ENCODE data around the gene ARID1B.

DNA sequence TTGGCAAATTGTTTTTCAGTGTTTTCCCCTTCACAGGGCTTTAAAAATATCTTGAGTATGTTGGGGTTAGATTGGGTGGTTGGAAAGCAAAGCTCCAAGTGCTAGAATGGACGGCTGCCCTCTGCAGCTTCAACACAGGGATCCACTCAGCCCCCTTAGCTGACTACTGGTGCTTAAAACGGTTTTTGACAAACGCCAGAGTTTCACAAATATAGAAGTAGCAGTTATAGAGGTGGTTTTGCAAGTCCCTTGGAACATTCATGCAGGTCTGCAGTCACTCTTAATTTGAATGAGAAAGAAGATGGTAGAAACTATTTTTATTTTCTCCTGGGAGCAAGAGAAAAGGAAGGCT, 175.9 kb downstream of the ARID1B start:
- TF ChIP-seq BRD4 (CRISPR knock-in tag; IDR thresholded peaks at IDR 0.05) (no peak), BCL6 (CRISPR knock-in tag; IDR thresholded peaks at IDR 0.05) (no peak), RFX5 (IDR thresholded peaks at IDR 0.05; ENCODE audit: low read depth, low read length) (no peak), EZH2 (conservative IDR thresholded peaks at IDR 0.05; ENCODE audit: low read depth, low read length) (no peak)
